IPS DF 6.9 (cell line): ENCODE data around the gene TRPV5.

Source experiments
- DNase-seq: peaks from one replicate; pipeline ENCODE4 v3.0.0-alpha.2; 2013; ENCODE audit warnings: low read depth, low spot score
- H3K27ac ChIP-seq: one replicate; pipeline ENCODE4 v1.5.1; 2013; ENCODE audit warnings: low read length, control low read depth
- H3K27me3 ChIP-seq: 2 replicates; pipeline ENCODE4 v1.6.1; 2013; ENCODE audit warnings: mild to moderate bottlenecking, low read length; ENCODE audit not compliant: control insufficient read depth, insufficient read depth
- H3K36me3 ChIP-seq: 2 replicates; pipeline ENCODE4 v1.6.1; 2013; ENCODE audit warnings: low read length; ENCODE audit not compliant: control insufficient read depth, insufficient read depth
- H3K4me1 ChIP-seq: 2 replicates; pipeline ENCODE4 v1.6.1; 2013; ENCODE audit warnings: low read length; ENCODE audit not compliant: control insufficient read depth, insufficient read depth
- H3K4me3 ChIP-seq: 2 replicates; pipeline ENCODE4 v1.5.1; 2013; ENCODE audit warnings: mild to moderate bottlenecking, low read length
- H3K9me3 ChIP-seq: 2 replicates; pipeline ENCODE4 v1.6.1; 2013; ENCODE audit warnings: low read length, inconsistent platforms; ENCODE audit not compliant: control insufficient read depth, insufficient read depth
- WGBS: extraction: QIAGEN DNeasy Blood & Tissue Kit; methylation state at CpG from one replicate; pipeline ENCODE4 v1.1.7; 2013; ENCODE audit warnings: mixed read lengths, missing lambda C conversion rate; ENCODE audit not compliant: insufficient read length, insufficient coverage; 5-methylcytosine and 5-hydroxymethylcytosine counted together

TRPV5 gene

DNA sequence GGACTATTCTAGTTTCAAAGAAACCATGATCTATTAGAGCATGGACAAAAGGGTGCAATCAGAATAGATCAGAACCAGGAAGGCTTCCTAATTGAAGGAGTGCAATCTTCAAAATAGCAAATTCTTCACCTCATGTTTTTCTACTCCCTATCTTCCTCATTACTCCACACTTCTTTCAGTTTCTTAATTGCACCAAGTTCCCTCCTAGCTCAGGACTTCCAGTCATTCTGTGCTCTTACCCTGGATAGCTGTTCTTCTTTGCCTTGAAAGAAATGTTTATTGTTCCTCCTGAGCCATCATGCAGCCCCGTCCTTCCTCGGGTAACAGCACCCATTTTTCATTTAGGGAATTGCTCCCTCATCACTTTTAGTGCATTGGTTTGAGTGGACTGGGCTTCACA is 23.1 kb downstream of the TRPV5 start:
- H3K4me1 ChIP-seq, result no peaks in the 10 kb centered on the region
- H3K36me3 ChIP-seq, result no peaks in the 10 kb centered on the region
- no peak overlapping the region for H3K27ac ChIP-seq
- no peaks in the 10 kb centered on the region for H3K9me3 ChIP-seq
- H3K4me3 ChIP-seq, result no peak overlapping the region
- H3K27me3 ChIP-seq, result no peaks in the 10 kb centered on the region
- no CpG with 5 or more reads among the region's 2 CpGs for WGBS
- DNase-seq, result no peak

- WGBS, result no CpG with 5 or more reads among the region's 2 CpGs
- Histone ChIP-seq H3K27ac (no peak overlapping the region), H3K27me3 (no peaks in the 10 kb centered on the region)
These were observed 23.5 kb downstream of the TRPV5 start for GRCh38 chr7:142910031-142910433.

DNA sequence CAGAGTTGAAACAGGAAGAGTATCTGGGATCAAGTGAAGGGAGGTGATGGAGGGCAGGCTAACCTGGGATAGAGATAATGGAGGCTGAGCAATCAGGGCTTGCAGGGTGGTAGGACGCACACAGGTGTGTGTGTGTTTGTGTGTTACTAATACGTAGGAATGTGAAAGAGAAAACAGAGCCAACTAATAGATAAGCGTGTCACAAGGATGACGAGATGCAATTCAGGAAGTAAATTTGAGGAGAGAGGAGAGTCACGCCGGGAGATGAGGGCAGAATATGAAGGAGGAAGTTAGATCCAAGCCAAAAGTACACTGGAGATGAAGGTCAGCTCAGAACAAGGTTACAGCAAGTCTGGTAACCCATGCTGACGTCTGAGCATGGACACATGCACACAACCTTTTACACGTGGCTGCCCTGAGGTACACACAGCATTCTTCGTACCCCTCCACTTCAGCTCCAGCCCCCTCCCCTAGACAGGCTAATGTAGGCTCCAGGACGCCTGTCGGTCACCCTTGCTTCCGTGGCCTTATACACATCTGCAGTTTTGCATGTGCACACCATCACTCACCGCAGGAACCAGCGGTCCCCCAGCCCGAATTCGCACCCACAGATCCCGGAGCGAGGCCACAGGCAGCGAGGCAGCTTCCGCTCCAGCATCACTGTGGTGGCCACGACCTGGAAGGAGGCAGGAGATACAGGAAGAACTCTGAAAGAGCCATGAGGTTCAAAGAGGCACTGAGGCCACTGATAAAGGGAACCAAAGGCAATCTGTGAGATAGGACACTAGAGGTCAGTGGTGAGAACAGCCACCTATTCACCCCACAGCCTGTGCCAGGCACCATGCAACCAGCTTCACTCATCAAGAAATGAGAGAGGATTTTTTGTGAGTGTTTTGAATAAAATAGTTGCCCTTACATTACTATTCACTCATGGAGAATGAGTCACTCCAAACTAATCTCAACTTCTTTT is 24.3 kb downstream of the TRPV5 start:
- Histone ChIP-seq H3K9me3 (no peaks in the 10 kb centered on the region), H3K4me1 (no peaks in the 10 kb centered on the region), H3K27me3 (no peaks in the 10 kb centered on the region), H3K27ac (no peak overlapping the region), H3K36me3 (no peaks in the 10 kb centered on the region), H3K4me3 (no peak overlapping the region)
- WGBS, result no CpG with 5 or more reads among the region's 21 CpGs
- no peak for DNase-seq

More at GRCh38 chr7:142910031-142910433, 23.5 kb downstream of the TRPV5 start:
- no peaks in the 10 kb centered on the region for H3K36me3 ChIP-seq
- H3K4me3 ChIP-seq, result no peak overlapping the region
- no peaks in the 10 kb centered on the region for H3K4me1 ChIP-seq
- no peak for DNase-seq
- no peaks in the 10 kb centered on the region for H3K9me3 ChIP-seq

- WGBS, result no CpG with 5 or more reads among the region's 11 CpGs
- Histone ChIP-seq H3K27me3 (no peaks in the 10 kb centered on the region), H3K27ac (no peak overlapping the region), H3K4me1 (no peaks in the 10 kb centered on the region), H3K9me3 (no peaks in the 10 kb centered on the region), H3K36me3 (no peaks in the 10 kb centered on the region), H3K4me3 (no peak overlapping the region)
- no peak for DNase-seq
These were observed 25.3 kb downstream of the TRPV5 start for GRCh38 chr7:142908290-142908689.

DNA sequence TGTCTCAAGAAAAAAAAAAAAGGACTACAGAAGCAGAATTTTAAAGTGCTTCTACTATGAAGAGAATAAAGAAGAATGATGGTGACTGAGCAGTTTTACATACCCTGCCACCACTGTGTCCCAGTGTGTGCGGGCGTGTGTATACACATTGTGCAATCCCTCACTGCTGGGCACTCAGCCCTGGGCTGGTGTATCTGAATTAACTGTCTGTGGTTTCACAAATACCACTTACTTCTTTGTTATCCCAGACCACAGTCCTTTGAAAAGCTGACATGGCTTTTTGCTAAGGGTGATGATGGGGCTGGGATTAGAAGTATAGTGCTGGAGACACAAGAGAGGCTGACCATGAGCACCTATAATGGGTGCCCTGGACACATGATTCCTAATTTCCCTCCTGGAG is 26.9 kb downstream of the TRPV5 start:
- no peak overlapping the region for H3K4me3 ChIP-seq
- no peak for DNase-seq
- H3K9me3 ChIP-seq, result no peaks in the 10 kb centered on the region
- H3K27ac ChIP-seq, result no peak overlapping the region
- no CpG with 5 or more reads among the region's 2 CpGs for WGBS
- no peaks in the 10 kb centered on the region for H3K36me3 ChIP-seq
- H3K4me1 ChIP-seq, result no peaks in the 10 kb centered on the region
- H3K27me3 ChIP-seq, result no peaks in the 10 kb centered on the region

DNA sequence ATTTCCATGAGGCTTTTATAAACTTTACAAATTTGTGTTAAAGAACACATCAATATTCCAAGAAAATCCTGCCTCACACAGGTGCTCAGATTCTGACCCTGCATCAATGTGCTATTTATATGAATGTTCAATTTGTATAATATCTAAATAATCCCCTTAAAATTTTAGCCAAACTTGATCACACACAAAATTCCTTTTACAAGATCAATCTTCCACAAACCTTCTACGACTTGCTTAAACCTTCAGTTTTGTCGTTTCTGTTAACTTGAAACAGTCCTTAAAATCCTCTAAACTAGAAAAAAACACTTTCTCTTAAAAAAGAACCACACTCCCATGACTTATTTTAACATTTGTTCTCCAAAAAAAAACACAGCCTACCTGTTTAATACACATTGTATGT is 27.8 kb downstream of the TRPV5 start:
- Histone ChIP-seq H3K4me1 (no peaks in the 10 kb centered on the region), H3K27me3 (no peaks in the 10 kb centered on the region), H3K27ac (no peak overlapping the region), H3K4me3 (no peak overlapping the region), H3K9me3 (no peaks in the 10 kb centered on the region), H3K36me3 (no peaks in the 10 kb centered on the region)
- no peak for DNase-seq
- WGBS, result 100% methylated on average over 1 of the region's 2 CpGs

DNA sequence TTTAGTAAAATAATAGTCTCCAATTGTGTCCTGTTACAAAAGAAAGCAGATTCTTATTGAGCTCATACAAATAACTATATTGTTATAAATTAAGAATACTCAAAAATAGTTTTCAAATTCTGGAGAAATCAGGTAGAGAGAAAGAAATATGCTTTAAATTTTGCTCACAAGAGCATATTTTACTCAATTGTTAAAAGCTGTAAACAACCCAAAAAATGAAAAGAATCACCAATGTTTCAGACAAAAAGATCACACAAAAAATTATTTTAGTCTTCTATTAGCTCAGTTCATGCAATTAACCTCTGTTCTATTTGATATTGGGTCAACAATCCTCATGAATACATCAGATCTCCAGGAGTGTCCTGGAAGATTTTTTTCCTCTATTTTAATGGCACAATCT is 29.4 kb downstream of the TRPV5 start:
- H3K36me3 ChIP-seq, result no peaks in the 10 kb centered on the region
- H3K27me3 ChIP-seq, result no peaks in the 10 kb centered on the region
- DNase-seq, result no peak
- H3K4me3 ChIP-seq, result no peak overlapping the region
- no peak overlapping the region for H3K27ac ChIP-seq
- no peaks in the 10 kb centered on the region for H3K9me3 ChIP-seq
- no peaks in the 10 kb centered on the region for H3K4me1 ChIP-seq

DNA sequence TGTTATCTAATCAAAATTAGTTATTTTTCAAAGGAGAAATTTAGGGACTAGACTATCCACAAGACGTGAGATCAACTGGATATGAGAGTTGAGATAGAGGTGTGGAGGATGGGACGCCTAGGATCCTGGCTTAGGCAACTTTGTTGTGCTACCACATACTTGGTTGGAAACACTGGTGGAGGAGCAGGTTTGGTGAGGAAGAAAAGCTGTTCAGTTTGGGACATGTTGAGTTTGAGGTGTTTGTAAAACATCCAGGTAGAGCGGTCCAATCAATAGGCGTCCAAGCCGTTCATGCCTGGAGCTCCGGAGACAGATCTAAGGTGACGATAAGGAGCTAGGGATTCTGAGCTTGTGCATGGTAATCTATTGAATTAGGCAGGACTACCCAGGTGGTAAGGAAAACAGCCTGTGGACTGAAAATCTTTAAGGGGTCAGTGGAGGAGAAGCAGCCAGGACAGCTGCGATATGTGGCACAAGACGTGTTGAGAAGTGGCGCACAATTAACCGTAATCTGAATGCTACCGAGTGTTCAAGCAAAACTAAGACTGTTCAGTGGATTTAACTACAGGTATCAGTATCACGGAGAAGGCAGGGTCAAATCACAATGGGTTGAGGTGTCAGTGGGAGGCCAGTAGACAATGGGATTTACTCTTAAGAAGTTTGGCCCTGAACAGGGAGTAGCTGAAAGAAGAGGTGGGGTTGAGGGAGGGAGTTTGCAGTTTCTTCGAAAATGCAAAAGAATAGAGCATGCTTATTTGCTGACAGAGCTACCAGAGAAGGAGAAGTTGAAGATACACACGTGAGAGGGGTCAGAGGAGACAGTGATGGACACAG is 31.9 kb downstream of the TRPV5 start:
- no peak for DNase-seq
- no peaks in the 10 kb centered on the region for H3K36me3 ChIP-seq
- no peaks in the 10 kb centered on the region for H3K27me3 ChIP-seq
- no peak overlapping the region for H3K4me3 ChIP-seq
- no peaks in the 10 kb centered on the region for H3K9me3 ChIP-seq
- H3K27ac ChIP-seq, result no peak overlapping the region
- no CpG with 5 or more reads among the region's 15 CpGs for WGBS
- H3K4me1 ChIP-seq, result no peaks in the 10 kb centered on the region

DNA sequence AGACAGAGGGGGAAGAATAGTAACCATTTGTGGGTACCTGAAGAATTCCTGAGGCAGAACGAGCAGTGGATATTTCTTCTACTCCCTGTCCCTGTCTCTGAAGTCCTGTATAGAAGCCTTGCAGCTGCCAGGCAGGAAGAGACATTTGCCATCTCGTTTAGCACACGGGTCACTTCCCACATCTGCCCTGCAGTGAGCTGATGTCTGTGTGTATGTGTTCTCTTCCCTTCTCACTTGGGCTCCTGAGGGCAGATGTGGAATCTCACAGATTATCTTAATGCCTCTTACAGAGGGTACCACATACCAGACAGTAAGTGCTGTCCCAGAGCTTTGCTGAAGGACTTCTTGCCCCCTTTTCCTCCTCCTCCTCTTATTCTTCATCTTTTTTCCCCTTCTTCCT is 33.9 kb downstream of the TRPV5 start:
- Histone ChIP-seq H3K27me3 (no peaks in the 10 kb centered on the region), H3K9me3 (no peaks in the 10 kb centered on the region), H3K36me3 (no peaks in the 10 kb centered on the region), H3K4me3 (no peak overlapping the region), H3K27ac (no peak overlapping the region), H3K4me1 (no peaks in the 10 kb centered on the region)
- WGBS, result no CpG with 5 or more reads among the region's 3 CpGs
- no peak for DNase-seq

- Histone ChIP-seq H3K4me3 (no peak overlapping the region), H3K27ac (no peak overlapping the region), H3K4me1 (no peaks in the 10 kb centered on the region), H3K27me3 (no peaks in the 10 kb centered on the region), H3K36me3 (no peaks in the 10 kb centered on the region), H3K9me3 (no peaks in the 10 kb centered on the region)
- DNase-seq, result no peak
- no CpG with 5 or more reads among the region's 3 CpGs for WGBS
These were observed 35.0 kb downstream of the TRPV5 start for GRCh38 chr7:142898377-142899170.
